ENCODE results near the gene BIK.
"Not testable (repeated sequence)": the region's sequence is repeated elsewhere in the genome, so short reads cannot be mapped to it uniquely, and the experiment has no call there.

GRCh38 chr22:43145371-43145770, 34.8 kb downstream of the BIK start:
- TF ChIP-seq POLR2A (IDR thresholded peaks at IDR 0.05); CTCF (IDR thresholded peaks at IDR 0.05 in 8 of 11, conservative IDR thresholded peaks at IDR 0.05 in 3 of 11); POLR2AphosphoS5 (IDR thresholded peaks at IDR 0.05): not testable (repeated sequence)

Data from spleen (tissue), 7 donors.